DMS114 treated with DMSO at 0.1 percent for 48 hours (cell line): Measurements from ENCODE around the gene KCNQ1.

Experiments
- DNase-seq: peaks from one replicate; lab custom pipeline; 2025; ENCODE audit not compliant: unreplicated experiment; lab: John Stamatoyannopoulos, UW

The KCNQ1 gene

DNA sequence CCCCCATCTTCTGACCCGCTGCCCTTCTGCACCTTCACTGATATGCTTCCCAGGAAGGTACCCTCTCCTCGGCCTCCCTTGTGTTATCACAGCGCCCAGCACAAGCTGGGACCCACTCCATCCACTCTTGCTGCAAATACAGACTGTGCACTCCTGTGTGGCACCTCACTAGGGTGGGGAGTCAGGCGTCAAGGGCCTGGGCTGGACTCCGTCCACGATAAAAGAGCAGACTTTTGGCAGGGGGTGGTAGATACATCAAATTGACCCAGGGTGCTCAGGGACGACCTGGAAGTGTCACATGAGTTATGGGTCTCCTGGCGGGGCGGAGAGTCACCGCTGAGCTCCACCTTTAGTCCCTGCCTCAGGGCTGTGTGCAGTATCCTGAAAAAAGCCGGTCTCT, 1.4 kb upstream of the KCNQ1 start:
- DNase-seq = no peak

DNA sequence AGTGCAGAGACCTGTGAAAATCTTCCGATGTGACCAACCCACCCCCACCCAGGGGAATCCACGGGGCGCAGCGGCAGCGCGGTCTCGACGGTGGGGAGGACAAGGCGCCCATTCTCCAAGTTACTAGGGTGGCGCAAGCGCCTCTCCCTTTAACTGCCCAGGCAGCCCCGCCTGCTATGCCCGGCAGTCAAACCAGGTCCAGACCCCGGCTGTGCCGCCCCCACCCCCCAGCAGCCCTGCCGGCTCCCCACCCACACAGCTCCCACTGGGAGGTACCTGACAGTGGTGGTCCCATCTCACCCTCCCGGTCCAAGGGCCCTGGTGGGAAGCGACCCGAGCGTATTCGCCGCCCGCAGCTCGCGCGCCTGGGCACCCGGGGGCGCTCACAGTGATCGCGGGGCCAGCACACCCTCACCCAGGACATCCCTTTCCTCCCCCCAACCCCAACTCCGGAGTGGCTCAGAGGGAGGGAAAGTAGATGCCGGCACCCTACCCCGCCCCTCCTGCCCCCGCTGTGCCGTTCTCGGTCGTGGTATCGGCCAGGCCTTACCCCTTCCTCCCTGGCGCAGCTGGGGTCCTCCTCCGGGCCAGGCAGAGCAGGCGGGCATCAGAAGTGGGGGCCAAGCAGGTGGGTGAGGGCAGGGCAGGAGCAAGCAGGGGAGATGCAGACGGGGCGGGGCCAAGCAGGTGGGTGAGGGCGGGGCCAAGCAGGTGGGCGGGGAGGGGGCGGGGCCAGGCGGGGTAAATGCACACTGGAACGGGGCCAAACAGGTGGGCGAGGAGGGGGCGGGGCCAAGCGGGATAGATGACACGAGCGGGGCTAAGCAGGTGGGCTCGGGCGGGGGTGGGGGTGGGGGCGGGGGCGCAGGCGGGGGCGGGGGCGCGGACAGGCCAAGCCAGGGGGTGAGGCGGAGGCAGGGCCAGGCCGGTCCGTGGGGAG, 657 bp upstream of the KCNQ1 start, which contains the start of gene TRPM5:
TSS of gene TRPM5 (minus strand) at position 634 of the 940 bp plus-strand sequence. CDS start 21,478 bp downstream, outside the sequence.
- no peak for DNase-seq

DNA sequence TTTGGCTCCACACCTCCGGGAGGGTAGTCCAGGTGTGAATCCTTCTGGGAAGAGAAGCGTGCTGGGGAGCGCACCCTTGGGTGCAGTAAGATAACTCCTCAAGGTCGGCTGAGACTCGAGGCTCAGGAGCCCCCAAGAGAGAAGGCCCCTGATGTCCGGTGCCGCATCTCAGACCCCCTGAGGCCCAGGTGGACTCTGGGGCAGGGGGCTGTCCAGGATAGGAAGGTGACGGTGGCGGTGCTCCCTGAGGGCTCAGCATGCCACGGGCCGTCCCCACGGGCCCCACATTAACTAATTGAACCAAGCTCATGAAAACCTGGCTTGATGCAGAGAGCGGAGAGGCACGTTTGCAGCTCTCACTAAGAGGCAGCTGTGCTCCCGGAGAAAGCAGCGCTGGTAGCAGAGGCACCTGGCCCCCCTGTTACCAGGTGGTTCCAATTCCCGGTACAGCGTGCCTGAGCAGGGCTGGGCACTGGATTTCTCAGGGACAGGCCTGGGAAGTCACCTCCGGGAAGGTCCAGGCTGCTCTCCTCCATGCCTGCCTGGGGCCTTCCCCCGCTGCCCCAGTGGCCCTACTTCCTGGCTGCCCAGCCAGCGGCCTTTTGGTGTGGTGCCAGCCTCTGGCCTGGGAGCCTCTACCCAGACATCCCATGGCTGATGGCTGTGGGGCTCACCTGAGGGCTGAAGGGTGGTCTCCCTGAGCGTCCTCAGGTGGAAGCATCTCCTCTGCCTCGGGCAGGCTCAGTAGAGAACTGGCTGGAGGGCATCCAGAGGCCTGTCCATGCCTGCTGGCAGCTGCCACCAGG, 1.1 kb downstream of the KCNQ1 start:
- no peak for DNase-seq

DNA sequence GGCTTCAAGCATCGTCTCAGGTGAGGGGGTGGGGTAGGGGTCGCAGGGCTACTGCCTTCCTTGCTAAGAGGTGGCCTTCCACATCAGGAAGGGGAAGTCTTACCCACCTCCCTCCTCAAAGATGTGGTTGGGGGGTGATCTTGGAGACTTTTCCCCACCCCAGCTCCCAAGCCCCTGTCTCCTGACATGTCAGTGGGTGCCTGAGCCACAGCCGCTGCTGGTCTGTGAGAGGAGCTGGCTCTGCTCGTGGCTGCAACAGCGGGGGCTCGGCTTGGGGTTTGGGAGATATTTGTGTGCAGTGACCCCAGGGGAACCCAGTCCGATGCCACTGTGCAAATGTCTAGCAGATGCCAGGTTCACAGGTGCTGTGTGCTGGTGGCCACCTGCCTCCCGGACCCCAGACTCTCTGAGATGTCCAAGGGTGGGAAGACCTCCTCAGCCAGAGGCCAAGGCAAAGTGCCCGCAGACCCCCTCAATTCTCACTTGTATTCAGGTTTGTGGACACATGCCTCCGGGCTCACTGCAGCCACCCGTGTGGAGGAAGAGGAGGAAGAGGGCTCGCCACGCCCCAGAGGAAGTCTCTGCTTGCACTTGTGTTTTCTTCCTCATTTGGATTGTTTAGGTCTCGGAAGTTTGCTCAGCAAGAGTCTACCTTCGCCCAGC, 1.9 kb downstream of the KCNQ1 start:
- DNase-seq = no peak

DNA sequence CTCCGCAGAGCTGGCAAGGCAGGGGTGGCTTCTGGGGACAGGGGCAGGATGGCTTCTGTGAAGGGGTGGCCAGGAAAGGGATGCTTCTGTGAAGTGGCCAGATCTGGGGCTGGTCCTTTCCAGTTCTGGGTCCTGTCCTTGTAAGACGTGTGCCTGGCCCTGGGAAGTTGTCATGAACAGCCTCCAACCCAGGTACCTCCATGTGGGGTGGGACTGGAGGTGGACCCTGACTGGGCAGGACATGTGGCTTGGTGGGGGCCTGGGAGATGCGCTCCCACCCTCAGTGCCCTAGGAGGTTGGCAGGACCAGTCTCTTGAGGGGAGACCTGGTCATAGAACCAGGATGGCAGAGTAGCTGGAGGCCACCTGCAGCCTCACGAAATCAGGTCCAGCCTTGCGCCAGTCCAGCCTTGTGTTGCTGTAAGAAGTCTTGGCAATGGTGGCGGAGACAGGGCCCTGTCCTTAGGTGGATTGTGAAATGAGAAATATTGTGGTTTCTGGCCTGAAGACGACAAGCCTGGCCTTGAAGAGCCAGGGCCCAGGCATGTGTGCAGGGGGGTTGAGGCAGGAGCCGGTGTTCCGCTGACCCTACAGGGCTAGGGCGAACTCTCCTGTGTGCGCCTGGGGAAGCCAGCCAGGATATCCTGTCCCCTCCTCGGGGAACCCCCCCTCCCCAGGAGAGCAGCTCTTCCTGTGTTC, 2.6 kb downstream of the KCNQ1 start:
- no peak for DNase-seq

DNA sequence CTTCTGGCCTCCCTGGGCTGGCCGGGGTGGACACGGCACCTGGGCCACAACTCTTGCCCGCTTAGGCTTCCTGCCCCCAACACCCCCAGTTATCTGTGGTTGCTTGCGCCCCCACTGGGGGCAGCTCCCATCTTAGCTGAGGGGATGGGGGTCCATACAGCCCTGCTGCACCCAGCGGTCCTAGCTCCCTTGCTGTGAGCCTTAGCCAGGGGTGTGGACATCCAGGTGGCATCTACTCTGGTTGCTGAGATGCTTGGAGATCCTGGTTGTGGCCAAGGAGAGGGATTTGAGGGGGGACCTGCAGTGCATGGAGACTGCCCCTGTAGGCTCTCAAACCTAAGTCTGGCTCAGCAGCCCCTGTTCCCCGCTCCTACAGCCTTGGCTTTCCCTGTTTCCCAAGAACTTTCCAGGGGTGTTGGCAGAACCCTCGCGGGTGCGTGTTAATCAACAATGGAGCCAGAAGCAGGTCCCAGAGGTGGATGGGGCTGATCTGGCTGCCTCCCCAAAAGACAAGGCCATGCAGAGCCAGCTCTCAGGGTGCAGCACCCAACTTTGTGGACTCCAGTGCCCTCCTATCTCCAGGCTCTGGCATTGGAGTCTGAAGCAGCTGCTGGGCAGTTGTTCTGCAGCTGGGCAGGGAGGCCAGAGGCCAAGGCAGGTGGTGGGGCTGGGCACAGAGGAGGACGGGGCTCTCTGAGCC, 3.3 kb downstream of the KCNQ1 start:
- DNase-seq = no peak

DNA sequence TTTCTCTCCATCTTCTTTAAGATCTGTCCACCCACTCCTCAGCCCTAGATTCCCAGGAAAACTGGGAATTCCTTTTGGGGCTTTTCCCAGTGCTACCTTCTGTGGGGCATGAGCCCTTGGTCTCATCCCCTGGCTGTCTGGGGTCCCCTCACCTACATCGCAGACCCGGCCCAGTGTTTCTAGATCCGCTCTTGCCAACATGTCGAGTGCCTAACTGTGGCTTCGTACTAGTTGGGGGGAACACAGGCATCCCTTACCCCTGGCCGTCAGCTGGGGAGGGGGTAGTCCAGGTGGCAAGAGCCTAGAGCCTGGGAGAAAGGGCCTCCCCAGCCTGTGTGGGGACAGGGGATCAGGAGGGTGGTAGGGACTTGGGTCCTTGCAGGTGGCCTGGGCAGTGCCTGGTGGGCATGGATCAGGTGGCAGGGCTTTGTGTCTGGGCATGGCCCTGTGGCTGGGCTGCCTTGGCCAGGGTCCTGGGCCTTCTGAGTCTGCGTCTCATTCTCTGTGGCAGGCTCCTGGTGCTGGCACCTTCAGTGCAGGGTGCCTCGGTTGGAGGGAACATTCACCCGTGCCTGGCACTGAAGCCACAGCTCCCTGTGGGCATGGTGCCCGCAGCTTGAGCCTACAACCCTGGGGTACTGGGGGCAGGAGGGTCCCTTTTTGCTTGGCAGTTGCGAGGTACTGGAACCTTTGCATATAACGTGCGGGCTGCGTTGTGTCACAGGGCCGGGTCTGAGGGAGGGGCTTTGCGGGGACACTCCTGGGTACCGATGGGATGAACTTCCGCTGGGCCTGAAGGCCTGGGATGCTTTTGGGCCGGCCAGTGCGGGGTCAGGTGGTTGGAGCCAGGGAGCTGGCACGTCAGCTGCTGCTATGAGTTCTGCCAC, 4.1 kb downstream of the KCNQ1 start:
- no peak for DNase-seq

DNA sequence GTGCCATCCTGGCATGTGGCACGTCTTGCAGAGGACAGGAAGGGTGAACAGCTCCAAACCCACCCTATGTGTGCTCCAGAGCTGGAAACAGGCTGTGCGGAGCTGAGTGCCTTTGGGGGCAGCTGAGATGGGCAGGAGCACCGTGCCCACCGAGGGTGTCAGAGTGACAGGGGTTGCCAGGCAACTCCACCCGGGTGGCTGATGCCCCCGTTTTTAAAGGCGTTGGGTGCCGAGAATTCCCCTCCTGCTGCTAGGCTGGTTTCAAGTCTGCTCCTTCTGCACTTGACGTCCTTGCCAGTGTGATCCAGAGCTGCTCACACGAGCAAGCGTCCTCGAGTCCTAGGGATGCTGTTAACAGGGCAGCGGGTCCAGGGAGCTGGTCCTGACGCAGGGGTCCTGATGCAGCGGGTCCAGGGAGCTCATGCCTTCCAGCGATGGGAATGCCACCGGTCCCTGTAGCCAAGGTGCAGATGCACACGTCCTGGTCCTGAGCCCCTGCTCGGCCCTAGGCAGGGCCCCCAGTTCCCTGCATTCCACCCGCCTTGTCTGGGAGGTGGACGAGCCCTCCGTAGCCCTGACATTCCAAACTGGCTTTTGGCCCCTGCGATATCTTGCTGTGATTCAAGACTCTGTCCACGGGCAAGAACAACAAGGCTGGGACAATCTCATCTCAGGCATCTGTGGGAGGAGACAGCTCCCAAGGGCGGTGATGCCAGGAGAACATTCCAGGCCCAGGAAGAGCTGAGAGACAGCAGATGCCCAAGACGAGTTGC, 4.9 kb downstream of the KCNQ1 start:
- no peak for DNase-seq

DNA sequence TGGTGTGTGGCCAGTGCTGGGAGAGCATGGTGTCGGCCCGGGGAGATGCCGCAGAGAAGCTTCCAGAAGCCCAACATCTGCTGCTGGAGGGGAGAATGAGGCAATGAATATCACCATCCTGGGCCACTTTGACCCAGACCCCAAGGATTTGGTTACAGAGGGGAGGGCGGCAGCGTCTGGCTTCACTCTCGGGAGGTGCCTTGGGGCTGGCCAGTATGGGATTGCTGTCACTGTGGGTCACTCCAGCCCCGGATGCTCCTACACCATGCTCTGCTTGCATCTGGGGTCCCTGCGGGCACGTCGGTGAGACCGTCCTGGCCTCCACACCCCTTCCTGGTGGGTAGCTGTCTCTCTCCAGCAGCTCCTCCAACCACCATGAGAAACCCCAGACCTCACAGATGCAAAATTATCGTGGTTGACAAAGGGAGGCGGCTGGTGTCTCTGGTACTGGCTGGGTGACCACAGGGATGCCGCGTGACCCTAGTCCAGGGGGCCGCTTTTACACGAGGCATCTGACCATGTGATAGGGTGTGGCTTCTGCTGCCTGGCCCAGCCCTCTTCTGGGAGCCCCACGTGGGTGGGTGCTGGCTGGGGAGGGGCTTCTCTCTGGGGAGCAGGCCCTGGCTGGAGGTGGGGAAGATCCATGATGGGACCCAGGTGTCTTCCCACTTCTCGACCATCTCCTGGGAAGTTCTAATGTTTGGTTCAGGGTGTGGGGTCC, 5.7 kb downstream of the KCNQ1 start:
- DNase-seq = no peak

DNA sequence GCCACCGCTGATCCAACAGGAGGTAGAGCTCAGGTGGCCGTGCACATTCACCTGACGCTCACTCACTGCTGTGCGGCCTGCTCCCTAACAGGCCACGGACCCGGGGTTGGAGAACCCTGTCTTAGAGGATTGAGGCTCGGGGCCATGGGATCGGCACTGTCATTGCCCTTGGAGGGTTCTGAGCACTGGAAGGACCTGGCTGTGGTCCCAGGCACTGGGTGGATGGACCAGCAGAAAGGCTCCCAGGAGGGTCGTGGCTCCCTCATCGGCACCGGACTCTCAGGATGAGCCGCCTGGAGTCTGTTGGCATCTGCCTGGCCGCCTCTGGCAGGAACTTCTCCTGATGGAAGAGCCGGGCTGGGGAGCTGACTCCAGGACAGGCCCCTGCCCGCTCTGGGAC, 6.5 kb downstream of the KCNQ1 start:
- DNase-seq = no peak

DNA sequence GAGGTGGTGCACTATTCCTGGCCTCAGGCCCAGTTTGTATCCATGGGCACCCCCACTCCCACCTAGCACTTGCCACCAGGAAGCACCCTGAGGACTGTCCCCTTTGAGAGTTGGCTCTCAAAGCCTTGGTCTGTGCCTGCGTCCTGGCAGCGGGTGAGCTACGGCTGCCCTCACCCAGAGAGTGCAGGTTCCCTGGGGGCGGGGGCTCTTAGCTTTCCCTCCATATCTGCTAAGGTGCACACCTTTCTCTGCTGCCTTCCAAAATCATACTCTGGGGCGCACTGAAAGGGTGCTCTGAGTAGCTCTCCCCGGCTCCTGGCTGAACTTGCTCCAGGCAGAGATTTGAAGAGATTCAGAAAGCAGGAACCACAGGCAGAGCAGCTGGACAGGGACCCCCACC, 7.1 kb downstream of the KCNQ1 start:
- no peak for DNase-seq

DNA sequence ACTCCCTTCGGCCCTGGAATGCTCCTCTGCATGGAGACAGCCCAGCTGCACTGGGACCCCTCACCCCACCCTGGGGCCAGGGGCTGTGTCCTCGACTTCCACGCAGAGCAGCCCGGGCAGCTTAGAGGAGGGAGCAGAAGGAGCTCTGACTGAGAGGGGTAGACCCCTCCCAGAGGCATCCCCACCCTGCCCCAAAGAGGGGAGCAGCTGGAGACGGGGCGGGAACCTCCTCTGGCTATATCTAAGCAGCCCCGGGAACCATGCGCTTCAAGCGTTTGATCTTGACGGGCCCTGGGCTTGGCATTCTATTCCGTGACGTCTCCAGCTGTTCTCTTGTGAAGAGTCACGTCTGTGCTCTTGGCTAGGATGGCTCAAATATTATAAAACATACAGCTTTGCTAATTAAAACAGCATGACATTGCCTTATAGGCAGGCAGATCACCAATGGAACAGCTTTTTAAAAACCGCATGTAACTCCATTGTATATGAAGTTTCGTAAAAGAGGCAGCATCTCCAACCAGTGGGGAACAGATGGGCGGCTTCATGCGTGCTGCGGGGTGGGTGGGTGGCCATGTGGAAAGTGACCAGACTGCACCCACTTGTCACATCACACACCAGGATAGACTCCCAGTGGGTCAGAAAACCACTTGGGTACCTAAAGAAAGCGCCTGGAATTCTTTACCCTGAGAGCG, 7.7 kb downstream of the KCNQ1 start:
- no peak for DNase-seq

DNA sequence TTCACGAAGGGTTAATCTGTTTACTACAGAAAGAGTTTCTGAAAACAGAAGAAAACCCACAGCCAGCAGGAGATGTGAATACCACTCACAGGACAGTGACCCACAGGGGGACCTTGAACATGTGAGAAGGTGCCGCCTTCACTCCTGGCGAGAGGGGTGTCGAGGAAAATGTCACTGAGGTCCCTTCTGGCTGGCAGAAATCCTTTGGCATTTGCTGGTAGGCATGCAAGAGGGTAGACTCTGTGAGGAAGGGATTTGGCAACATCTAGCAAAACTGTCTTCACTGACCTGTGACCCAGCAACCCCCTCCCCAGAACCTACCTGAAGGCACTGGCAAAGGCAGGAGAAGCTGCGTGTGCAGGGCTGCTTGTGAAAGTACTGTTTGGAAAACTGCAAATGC, 8.6 kb downstream of the KCNQ1 start:
- DNase-seq = no peak

DNA sequence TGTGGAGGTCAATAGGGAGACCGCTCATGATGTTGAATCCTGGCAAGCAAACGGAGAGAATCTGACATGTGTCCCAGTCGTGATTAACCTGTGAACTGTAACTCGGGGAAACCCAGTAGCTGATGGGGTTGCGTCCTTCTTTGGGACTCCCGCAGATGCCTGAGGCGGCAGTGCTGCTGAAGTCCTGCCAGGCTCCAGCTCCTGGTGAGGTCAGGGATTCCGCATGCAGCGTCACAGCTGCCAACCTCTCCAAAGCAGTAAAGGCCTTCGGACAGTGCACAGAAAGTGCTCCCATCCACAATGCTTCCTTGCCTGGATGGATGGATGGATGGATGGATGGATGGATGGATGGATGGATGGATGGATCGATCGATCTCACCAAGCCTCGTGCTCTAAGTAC, 13.5 kb downstream of the KCNQ1 start:
- DNase-seq = no peak

DNA sequence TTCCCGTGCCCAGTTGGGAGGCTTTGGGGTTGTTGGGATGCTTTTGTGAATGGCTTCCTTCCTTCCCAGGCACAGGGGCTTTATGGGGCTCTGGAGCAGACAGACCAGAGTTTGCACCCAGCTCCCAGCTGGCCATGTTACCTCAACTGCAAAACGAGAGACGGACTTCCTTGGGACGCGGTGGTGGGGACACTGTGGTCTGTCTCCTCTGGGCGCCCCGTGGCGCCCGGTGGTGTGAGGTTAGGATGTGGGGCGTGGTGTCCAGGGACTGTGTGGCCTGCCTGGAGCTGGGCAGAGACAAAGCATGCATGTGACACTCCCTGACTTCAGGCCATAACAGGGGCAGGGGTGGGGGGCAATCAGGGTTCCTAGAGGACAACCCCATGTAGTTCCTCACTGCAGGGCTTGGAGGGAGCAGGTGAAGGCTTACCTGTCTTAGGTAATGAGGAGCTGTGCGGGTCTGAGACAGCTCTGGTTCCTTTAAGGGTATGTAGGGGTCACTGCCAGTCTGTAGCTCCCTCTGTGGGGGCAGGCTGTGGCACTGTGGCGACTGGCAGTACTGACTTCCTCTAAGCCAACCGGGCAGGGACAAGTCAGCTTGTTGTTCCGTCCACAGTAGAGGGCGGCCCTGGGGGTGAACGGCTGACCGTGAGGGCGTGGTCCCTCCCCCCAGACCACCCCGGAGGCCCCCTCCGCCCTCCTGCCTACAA, 14.4 kb downstream of the KCNQ1 start:
- DNase-seq = no peak

DNA sequence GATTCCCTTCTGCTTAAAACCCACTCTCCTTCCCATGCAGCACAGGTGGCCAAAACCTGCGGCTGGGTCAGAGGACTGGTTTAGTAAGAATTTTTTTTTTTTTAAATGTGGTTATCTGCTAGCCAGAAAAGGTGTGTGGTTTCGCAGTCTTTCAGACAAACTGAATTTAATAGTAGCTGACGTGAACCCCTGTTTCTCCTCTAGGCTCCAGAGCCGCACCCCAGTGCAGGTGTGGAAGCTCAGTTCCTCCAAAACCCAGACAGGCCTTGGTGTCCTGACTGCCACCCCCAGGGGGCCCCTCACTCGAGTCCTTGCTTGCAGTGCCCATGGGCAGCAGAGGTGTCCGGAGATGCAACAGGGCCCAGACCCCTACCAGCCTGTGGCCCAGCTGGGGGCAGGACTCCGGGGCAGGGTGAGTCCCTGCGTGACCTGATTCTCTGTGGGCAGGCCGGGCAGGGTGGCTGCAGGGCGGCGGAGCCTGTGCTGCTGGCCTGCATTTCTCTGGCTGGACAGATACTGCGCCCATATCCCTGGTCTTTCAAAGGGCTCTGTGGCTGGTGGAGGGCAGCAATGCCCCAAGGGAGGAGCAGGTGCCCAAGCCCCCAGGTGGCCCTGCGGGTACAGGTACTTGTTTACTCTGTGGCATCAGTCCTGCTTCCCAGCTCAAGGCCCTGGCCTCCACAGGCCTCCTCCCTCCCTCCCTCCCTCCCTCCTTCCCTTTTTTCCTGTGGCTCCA, 15.2 kb downstream of the KCNQ1 start:
- no peak for DNase-seq
